HG03439 (cell line): ENCODE data around the gene YAF2.

Experiments used
- ATAC-seq: cut with Tn5 transposase; IDR thresholded peaks from one replicate; pipeline ENCODE4 v1.9.1; 2021; ENCODE audit warnings: mild to moderate bottlenecking, moderate library complexity; ENCODE audit not compliant: unreplicated experiment

Gene YAF2

GRCh38 chr12:42238240-42239140 is at the start of gene YAF2:
Gene YAF2 (minus strand): TSS chr12:42238248. CDS start chr12:42238180, 68 bp downstream.
- ATAC-seq, result peak; percentile 81

GRCh38 chr12:42286741-42287140 is 48.7 kb upstream of the YAF2 start:
- no peak for ATAC-seq

- no peak for ATAC-seq
Measured at GRCh38 chr12:42285431-42285830, 47.4 kb upstream of the YAF2 start.

DNA sequence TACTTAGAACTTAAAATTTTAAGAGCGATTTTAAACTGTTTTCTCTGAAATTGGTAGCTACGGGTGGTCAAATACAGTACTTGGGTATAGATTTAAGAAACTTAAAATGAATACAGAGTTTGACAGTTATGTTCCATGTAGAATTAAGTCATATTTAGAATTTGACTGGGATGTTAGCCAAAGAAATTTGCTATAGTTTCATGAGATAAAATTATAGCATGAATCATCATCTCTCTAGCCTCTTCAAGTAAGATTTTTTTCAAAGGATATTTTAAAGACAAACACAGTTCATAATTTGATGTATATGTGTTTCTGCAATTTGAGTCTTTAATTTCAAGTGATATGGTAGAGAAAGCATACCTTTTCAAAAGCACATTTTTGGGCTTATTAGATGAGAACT is 46.8 kb upstream of the YAF2 start:
- no peak for ATAC-seq

- no peak for ATAC-seq
Measured at GRCh38 chr12:42284157-42284556, 46.1 kb upstream of the YAF2 start.

GRCh38 chr12:42283739-42284138 is 45.7 kb upstream of the YAF2 start:
- no peak for ATAC-seq

DNA sequence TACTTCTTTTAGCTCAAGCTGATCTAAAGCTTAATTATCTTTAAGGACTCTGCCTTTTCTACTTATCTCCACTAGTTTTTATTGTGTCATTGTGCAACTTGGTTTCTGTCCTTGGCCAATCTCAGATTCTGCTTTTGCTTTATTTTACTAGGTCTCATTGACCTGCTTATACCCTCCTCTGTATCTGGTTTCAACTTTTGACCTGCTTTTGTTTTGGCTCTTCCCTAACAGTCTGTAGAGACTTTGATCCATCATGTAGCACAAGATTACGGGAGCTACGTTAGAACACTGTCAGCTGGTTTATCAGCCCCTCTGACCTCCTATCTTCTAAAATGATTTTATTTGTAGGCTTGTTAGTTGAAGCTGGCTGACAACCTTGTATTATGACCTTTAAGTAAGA is 44.2 kb upstream of the YAF2 start:
- ATAC-seq, result no peak

GRCh38 chr12:42281844-42282243 is 43.8 kb upstream of the YAF2 start:
- no peak for ATAC-seq

DNA sequence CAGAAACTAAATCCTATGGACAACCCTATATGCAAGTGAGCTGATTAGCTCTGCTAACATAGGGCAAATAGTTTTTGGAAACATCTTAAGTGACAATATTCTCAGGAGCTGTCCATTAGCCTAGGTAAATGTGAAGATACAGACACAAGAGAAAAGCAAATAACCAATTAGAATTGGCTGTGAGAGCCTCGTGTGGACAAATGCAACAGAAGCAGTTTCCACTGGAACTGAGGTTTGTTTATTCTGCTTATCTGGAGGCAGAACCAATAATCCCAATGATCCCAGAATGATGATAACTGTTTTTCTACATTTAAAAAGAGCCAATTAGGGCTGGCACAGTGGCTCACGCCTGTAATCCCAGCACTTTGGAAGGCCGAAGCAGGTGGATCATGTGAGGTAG is 43.2 kb upstream of the YAF2 start:
- no peak for ATAC-seq

DNA sequence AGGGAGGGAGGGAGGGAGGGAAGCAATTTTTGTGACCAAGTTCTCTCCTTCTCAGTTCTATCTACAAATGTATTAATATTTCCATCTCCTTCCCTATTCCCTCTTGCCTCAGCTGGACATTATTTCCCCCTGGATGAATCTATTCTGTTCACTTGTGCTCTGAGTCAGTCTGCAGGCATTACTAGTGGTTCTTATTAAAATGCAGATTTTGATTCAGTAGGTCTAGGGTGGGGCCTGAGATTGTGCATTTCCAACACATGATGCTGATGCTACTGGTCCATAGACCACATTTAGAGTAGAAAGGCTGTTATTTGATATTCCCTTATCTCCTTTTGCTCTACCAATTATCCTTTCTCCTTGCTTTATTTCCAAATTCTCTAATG is 40.1 kb upstream of the YAF2 start:
- ATAC-seq, result no peak

DNA sequence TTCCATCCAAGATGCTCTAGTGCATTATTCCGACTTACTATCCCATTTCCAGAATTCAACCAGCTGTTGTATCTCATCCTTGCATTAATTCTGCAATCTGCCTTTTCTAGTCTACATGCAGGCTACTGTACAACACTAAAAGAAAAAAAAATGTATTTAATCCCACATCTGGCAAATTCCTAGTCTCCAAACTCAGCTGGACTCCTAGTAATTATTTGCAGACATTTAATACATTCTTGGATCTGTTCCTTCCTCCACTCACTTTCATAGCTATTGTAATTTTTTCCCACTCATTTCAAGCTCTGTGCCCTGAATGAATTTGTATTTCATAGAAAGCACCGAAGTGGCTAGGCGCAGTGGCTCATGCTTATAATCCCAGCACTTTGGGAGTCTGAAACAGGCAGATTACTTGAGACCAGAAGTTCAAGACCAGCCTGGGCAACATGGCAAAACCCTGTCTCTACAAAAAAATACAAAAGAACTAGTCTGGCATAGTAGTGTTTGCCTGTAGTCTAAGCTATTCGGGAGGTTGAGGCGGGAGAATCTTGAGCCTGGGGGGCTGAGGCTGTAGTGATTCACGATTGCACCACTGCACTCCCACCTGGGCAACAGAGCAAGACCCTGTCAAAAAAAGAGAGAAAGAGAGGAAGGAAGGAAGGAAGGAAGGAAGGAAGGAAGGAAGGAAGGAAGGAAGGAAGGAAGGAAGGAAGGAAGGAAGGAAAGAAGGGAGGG is 39.5 kb upstream of the YAF2 start:
- ATAC-seq, result no peak

- no peak for ATAC-seq
Measured at GRCh38 chr12:42275499-42275898, 37.5 kb upstream of the YAF2 start.

DNA sequence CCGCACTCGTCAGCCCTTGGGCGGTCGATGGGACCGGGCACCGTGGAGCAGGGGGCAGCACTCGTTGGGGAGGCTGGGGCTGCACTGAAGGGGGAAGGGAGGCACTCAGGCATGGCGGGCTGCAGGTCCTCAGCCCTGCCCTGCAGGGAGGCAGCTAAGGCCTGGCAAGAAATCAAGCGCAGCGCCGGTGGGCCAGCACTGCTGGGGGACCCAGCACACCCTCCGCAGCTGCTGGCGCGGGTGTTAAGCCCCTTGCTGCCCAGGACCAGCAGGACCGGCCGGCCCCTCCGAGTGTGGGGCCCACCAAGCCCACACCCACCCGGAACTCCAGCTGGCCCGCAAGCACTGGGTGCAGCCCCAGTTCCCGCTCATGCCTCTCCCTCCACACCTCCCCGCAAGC is 35.7 kb upstream of the YAF2 start:
- no peak for ATAC-seq

- ATAC-seq, result no peak
Measured at GRCh38 chr12:42270596-42270995, 32.5 kb upstream of the YAF2 start.

DNA sequence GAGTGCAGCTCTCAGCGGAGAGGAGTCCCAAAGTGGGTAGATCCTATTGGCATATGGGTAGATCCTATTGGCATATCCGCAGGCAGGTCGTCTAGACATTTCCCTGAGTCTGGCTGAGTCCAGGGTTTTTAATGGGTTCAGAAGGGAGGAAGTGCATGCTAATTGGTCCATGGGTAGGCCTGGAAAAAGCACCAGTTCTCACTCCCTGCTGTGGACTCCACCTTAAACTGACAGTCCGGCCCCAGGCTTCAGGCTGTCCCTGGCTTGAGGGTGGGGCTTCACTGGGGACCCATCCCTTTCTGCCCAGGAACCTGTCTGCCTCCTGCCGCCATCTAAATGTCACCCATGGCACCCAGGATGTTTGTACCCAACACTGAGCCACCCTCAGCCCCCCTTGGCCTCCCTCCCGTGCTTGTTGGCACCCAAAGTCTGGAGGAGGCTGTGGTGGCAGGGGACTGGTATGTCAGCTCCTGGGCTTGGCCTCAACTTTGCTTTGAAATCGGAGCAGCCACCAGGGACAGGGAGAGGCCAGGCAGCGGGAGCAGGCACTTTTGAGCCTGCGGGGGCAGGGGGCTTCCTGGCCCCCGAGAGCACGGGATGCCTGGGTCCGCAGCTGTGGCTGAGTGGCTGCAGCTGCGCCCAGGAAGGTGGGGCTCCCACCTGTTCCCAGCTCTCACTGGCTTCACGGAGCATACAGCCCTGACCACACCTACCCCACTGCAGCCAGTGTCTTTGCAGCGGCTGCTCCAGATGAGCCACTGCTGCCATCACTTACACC is 29.6 kb upstream of the YAF2 start:
- no peak for ATAC-seq

DNA sequence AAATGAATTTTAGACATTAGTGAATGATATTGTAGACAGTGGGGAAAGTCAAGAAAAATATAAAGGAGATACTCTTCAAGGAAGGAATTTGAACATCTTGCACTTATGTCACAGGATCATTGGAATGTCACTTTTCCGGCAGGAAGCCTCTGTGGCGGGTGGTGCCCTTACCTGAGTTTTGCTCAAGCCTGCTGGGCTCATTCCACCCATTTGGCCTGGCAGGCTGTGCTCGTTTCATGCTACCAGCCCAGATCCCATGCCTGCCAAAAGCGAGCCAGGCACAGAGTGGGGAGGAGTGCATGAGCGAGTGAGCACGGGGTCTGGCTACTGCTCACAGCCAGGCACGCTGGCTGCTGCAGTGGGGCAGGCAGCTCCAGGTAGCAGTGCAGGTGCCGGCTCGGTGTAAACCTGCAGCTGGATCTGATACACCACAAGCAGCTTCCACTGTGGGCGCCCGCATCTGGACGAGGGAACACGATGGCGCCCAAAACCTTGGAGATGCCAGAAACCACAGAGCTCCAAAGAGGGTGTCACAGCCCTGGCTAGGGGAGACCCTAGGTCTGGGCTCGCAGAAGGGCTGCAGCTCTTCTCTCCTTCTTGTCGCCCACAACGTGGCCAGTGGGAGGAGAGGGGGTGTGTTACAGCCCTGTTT is 28.7 kb upstream of the YAF2 start:
- no peak for ATAC-seq

- no peak for ATAC-seq
Measured at GRCh38 chr12:42262271-42262670, 24.2 kb upstream of the YAF2 start.

DNA sequence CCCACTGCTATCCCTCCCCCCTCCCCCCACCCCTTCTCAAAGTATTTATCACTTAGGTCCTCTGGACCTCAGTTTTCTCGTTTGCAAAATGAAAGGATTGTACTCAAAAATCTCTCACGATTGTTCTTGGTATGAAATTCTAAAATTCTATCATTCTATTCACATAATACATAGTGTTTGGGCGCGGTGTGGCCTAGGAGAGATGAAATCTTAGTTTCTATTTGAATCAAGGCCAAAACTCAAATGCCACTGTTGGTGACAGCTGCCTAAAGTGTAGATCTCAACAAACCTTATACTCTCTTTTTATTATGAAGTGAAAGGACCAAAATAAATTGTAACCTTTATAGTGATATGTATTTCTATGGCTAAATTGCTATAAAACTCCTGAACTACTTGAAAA is 23.7 kb upstream of the YAF2 start:
- ATAC-seq, result no peak

- ATAC-seq, result no peak
Measured at GRCh38 chr12:42260518-42260917, 22.5 kb upstream of the YAF2 start.

- no peak for ATAC-seq
Measured at GRCh38 chr12:42259699-42260098, 21.7 kb upstream of the YAF2 start.

- no peak for ATAC-seq
Measured at GRCh38 chr12:42255866-42256261, 17.8 kb upstream of the YAF2 start.
